ENCODE measurements around the gene ALK.

ALK gene

GRCh38 chr2:29643196-29643595 lies 278.2 kb downstream of the ALK start:
- no peak for DNase-seq

- DNase-seq, result no peak
These were observed 281.0 kb downstream of the ALK start for GRCh38 chr2:29640360-29640759.

GRCh38 chr2:29638641-29639040 lies 282.7 kb downstream of the ALK start:
- DNase-seq, result no peak

GRCh38 chr2:29634916-29635315 lies 286.5 kb downstream of the ALK start:
- no peak for DNase-seq

- DNase-seq, result no peak
These were observed 289.4 kb downstream of the ALK start for GRCh38 chr2:29632018-29632417.

- no peak for DNase-seq
These were observed 291.9 kb downstream of the ALK start for GRCh38 chr2:29629495-29629894.

GRCh38 chr2:29628862-29629261 lies 292.5 kb downstream of the ALK start:
- no peak for DNase-seq

GRCh38 chr2:29628108-29628745 lies 293.2 kb downstream of the ALK start:
- no peak for DNase-seq

GRCh38 chr2:29627279-29627711 lies 294.1 kb downstream of the ALK start:
- DNase-seq, result no peak

- no peak for DNase-seq
These were observed 300.5 kb downstream of the ALK start for GRCh38 chr2:29620890-29621289.

GRCh38 chr2:29619689-29620088 lies 301.7 kb downstream of the ALK start:
- DNase-seq, result no peak

GRCh38 chr2:29618024-29618423 lies 303.4 kb downstream of the ALK start:
- no peak for DNase-seq

- no peak for DNase-seq
These were observed 304.0 kb downstream of the ALK start for GRCh38 chr2:29617351-29617750.

GRCh38 chr2:29616569-29616968 lies 304.8 kb downstream of the ALK start:
- no peak for DNase-seq

GRCh38 chr2:29615841-29616240 lies 305.5 kb downstream of the ALK start:
- no peak for DNase-seq

GRCh38 chr2:29615183-29615582 lies 306.2 kb downstream of the ALK start:
- no peak for DNase-seq

- no peak for DNase-seq
These were observed 307.0 kb downstream of the ALK start for GRCh38 chr2:29614295-29614830.

- DNase-seq, result no peak
These were observed 307.6 kb downstream of the ALK start for GRCh38 chr2:29613792-29614266.

- no peak for DNase-seq
These were observed 308.3 kb downstream of the ALK start for GRCh38 chr2:29613067-29613466.

- no peak for DNase-seq
These were observed 308.8 kb downstream of the ALK start for GRCh38 chr2:29612568-29612967.

GRCh38 chr2:29611850-29612249 lies 309.5 kb downstream of the ALK start:
- DNase-seq, result no peak

GRCh38 chr2:29611261-29611660 lies 310.1 kb downstream of the ALK start:
- no peak for DNase-seq

- no peak for DNase-seq
These were observed 310.8 kb downstream of the ALK start for GRCh38 chr2:29610569-29610968.

GRCh38 chr2:29607038-29607420 lies 314.4 kb downstream of the ALK start:
- no peak for DNase-seq

Measured in T-helper 1 cell (primary cell).